A549 (cell line): ENCODE measurements around the gene IFI30.

Experiments
- CTCF ChIP-seq: fragments of >200 bp; sonication (Bioruptor Twin); formaldehyde crosslinking; IDR thresholded peaks from 3 replicates; pipeline ENCODE4 v1.5.1; 2016
- MAFK ChIP-seq: fragments of 450-650 bp; IDR thresholded peaks from 2 replicates; pipeline ENCODE4 v1.6.1; 2014; ENCODE audit not compliant: partially characterized antibody
- POLR2A ChIP-seq: IDR thresholded peaks from 2 replicates; pipeline ENCODE4 v1.6.1; 2012; ENCODE audit warnings: mild to moderate bottlenecking, low read length
- TF ChIP-seq, protein P1 (sequence below): fragments of 200-600 bp; sonication (generic); IDR thresholded peaks from 2 replicates; pipeline ENCODE4 v1.6.1; 2016; ENCODE audit warnings: antibody characterized with exemption, mild to moderate bottlenecking, moderate library complexity

GRCh38 chr19:18137242-18137641 lies 36.4 kb upstream of the IFI30 start:
- no peak for TF ChIP-seq CTCF
- TF ChIP-seq MAFK = no peak
- TF ChIP-seq, protein P1, sequence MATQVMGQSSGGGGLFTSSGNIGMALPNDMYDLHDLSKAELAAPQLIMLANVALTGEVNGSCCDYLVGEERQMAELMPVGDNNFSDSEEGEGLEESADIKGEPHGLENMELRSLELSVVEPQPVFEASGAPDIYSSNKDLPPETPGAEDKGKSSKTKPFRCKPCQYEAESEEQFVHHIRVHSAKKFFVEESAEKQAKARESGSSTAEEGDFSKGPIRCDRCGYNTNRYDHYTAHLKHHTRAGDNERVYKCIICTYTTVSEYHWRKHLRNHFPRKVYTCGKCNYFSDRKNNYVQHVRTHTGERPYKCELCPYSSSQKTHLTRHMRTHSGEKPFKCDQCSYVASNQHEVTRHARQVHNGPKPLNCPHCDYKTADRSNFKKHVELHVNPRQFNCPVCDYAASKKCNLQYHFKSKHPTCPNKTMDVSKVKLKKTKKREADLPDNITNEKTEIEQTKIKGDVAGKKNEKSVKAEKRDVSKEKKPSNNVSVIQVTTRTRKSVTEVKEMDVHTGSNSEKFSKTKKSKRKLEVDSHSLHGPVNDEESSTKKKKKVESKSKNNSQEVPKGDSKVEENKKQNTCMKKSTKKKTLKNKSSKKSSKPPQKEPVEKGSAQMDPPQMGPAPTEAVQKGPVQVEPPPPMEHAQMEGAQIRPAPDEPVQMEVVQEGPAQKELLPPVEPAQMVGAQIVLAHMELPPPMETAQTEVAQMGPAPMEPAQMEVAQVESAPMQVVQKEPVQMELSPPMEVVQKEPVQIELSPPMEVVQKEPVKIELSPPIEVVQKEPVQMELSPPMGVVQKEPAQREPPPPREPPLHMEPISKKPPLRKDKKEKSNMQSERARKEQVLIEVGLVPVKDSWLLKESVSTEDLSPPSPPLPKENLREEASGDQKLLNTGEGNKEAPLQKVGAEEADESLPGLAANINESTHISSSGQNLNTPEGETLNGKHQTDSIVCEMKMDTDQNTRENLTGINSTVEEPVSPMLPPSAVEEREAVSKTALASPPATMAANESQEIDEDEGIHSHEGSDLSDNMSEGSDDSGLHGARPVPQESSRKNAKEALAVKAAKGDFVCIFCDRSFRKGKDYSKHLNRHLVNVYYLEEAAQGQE = no peak
- TF ChIP-seq POLR2A = no peak
